HG03521 (cell line): ENCODE data around the gene EIF2AK3.
"Not testable (repeated sequence)": the region's sequence is repeated elsewhere in the genome, so short reads cannot be mapped to it uniquely, and the experiment has no call there.

Experiments used
- ATAC-seq: cut with Tn5 transposase; IDR thresholded peaks from one replicate; pipeline ENCODE4 v1.9.1; 2021; ENCODE audit warnings: mild to moderate bottlenecking, moderate library complexity; ENCODE audit not compliant: unreplicated experiment

The EIF2AK3 gene

GRCh38 chr2:88599527-88599926 lies 27.7 kb downstream of the EIF2AK3 start:
- ATAC-seq, result no peak

GRCh38 chr2:88597168-88597567 lies 30.1 kb downstream of the EIF2AK3 start:
- ATAC-seq, result no peak

DNA sequence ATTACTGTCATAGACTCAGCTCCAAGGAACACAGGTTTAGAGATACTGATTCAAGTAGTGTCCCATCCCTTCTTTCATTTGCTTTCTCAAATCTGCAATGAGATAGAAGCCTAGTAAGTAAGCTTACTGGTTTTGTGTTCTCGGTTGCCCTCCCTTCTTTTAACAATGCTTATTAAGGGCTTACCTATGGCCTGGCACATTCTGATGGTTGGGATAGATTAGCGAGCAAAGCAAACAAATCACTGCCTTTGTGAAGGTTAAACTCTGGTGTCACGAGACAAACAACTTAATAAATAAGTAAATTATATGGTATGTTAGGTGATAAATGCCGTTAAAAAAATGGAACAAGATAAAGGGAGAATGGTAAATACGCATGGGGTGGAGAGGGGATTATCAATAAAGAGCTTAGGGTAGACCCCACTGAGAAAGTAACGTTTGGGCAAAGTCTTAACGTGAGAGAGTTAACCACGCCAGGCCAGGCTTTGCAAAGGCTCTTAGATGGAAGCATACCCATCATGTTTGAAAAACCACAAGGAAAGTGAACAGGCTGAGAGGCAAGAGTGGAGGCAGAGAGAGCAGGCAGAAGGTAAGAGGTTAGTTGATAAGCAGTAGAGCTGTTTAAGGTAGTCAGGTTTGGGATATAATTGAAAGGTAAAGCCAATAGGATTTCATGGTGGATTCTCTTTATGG lies 31.0 kb downstream of the EIF2AK3 start:
- no peak for ATAC-seq

GRCh38 chr2:88591698-88592097 lies 35.6 kb downstream of the EIF2AK3 start:
- no peak for ATAC-seq

DNA sequence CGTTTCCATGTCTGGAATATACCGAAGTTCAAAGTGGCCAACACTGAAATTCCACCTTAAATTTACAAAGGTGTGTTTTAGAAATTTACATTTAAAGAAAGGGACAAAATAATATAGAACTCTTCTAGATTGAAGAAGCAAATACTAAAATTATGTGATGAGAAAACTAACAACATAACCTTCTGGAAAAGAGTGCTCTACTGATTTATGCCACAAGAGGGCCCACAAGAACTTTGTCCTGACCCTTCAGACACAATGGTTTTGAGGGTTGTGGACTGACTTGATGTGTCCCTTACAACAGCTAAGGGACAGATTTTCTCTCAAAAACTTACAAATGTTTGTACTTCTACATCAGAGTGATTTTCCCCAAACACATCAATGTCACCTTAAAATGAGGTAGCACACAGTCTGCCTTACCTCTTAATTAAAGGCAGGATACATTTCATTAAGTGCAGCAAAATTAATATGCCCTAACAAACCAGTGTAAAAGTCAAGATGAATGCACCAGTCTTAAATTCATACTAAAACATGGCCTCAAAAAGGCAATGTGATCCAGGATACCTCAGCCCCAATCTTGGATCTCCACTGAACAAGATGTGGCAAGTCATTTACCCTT lies 36.2 kb downstream of the EIF2AK3 start:
- ATAC-seq, result peak; percentile 77

GRCh38 chr2:88585969-88586368 lies 41.3 kb downstream of the EIF2AK3 start:
- no peak for ATAC-seq

DNA sequence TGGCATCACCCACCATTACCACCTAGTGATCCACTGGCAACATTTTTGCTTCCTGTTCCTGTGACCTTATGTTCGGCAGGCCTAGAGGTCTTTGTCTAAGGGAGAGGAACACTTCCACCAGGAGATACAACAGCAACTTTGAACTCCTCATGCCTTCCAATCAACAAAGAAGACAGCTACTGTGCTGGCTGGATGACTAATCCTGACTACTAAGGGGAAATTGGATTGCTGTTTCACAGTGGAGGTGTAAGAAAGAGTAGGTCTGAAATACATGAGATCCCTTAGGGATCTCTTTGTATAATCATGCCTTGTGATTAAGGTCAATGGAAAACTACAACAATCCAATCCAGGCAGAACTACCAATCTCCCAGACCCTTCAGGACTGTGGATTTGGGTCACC lies 45.2 kb downstream of the EIF2AK3 start:
- no peak for ATAC-seq

DNA sequence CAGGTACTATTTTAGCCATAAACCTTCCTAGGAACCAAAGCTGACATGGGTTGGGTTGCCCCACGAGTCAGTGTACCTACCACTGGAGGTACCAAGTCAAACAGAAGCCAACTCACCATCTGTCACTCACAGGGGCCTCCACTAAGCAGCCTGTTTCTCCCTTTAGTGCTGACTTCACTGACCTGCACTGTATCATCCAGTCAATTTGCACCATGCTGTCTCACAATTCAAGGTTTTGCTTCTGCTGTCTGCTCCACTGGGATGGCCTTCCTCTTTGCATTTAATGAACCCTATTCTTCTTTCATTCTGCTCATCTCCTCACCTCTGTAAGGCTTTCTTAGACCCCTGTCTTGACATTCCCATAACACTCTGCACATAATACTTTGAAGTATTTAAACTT lies 47.2 kb downstream of the EIF2AK3 start:
- no peak for ATAC-seq

DNA sequence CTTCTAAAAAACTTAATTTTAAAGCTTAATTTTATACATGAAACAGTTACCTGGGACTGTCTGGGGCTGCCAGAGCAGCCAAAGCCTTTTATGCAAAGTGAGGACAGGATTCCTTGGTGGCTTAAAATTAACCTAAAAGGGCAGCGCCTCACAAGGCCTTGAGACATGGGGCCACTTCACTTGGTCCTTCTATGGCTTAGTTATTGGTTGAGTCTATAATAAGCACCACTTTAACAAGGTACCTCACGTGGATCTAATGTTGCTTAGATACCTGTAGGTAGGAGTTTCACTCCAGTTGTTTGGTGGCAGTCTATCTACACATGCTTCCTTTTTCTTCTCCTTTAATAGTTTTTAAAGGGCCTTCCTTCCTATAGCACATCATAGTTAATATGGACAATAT lies 51.6 kb downstream of the EIF2AK3 start:
- no peak for ATAC-seq

DNA sequence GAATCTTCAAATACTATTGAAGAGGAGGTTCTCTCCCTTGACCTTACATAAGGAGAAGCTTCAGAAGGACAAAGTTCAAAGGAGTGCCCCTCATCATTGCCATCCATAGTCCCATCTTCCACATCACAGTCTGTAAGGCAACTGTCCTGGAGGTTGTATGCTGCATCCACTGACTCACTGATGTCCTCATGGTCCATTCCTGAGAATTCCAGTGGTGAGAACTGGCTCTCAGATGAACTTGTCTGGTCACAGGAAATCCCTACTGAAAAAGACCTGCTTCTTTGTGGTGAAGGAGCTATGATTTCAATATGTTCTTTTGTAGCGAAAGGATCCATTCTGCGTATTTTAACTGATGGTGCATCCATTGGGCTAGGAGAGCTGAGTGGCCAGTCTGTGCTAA lies 52.2 kb downstream of the EIF2AK3 start:
- ATAC-seq, result no peak

GRCh38 chr2:88574445-88574844 lies 52.8 kb downstream of the EIF2AK3 start:
- ATAC-seq, result peak; percentile 74

GRCh38 chr2:88568179-88568578 lies 59.1 kb downstream of the EIF2AK3 start:
- ATAC-seq, result no peak

DNA sequence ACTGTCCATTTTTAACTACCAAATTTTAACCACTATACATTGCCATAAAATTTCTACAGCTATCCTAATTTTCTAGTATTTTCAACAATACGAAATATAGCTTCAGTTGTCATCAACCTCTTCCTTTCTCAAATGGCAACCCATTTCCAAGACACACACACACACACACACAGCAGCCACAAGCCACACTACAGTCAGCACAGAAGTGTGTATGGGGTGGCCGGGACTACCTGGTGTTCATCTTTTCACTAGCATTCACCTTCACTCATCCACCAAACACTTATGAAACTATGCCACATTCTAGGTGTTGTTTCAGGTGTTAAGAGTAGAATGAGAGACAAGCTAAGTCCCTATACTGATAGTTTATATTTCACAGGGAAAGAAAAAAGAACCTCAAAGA lies 62.9 kb downstream of the EIF2AK3 start:
- ATAC-seq, result no peak

DNA sequence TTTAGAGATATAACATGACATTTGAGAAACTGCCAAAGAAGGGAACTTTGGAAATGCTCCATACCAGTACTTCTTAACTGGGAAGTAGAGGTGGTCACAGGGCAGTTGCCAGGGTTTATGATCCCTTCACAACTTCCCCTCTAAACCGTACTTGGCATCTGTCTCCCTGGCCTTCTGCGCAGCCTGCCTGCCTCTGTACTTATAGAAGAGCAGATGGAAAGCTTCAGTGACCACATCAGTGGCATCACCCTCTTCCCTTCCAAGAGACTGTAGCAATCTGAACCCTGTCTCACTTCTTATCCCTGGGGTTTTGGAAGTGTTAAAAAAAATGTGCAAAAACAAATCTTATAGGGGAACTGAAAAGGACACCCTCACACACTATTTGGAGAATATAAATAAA lies 64.1 kb downstream of the EIF2AK3 start:
- no peak for ATAC-seq

DNA sequence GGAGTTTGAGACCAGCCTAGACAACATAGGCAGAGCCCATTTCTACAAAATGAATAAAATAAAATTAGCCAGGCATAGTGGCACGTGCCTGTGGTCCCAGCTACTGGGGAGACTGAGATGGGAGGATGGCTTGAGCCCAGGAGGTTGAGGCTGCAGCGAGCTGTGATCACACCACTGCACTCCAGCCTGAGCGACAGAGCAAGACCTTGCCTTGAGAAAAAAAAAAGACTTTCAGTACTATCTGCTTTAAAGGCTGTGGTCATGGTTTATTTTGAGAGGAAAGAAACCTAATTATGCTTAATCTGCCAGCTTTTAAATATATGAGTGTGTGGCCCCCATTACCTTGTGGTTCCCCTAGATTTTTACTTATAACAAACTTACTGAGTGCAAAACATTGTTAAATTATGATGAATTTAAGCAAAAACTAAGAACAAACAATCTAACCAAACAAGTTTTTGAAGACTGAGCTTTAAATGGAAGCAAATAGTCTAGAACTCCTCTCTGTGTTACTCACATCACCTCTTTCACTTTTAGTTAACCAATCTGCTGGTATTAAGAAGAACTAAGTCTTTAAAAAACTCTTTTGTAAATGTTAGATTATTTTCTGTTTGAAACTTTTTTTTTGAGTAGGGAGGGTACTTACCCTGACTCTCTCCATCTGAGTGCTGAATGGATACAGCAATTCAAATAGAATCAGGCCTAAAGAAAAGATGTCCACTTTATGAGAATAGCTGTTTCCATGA lies 65.4 kb downstream of the EIF2AK3 start:
- ATAC-seq, result peak; percentile 49

GRCh38 chr2:88560619-88561307 lies 66.5 kb downstream of the EIF2AK3 start:
- no peak for ATAC-seq

DNA sequence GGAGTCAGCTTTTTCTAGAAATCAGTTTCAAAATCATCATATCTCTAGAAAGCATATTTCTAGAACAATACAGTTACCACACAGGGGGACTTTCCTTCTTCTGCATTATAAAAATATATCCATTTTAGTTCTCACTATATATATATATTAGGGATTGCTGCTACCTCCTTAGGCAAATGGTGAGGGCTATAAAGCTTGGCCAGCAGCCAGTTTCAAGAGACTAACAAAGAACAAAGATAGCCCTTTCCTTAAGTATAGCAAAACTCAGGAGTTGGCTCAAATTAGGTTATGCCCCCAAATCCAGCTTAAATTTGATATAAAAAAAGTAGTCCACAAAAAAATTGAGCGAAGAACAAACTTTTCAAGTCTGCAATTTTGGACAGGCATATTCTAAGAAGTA lies 70.0 kb downstream of the EIF2AK3 start:
- ATAC-seq, result no peak

DNA sequence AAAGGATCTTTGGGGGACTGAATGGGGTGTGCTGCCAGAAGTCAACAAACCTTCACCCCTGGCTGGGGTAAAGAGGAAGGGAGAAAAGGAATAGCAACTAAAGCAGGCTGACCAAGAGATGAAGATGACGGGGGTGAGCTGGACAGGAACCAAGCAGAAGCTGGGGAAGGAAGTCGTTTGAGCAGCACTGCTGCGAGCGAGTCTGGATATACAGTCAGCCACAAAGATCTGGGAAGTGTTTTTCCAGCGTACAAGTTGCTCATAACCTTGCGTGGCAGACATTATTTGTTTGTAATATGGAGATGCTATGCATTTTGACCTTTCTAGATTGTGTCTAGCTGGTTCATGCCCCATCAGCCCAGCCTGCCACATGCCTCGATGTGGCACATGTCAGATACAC lies 71.2 kb downstream of the EIF2AK3 start:
- ATAC-seq, result no peak

DNA sequence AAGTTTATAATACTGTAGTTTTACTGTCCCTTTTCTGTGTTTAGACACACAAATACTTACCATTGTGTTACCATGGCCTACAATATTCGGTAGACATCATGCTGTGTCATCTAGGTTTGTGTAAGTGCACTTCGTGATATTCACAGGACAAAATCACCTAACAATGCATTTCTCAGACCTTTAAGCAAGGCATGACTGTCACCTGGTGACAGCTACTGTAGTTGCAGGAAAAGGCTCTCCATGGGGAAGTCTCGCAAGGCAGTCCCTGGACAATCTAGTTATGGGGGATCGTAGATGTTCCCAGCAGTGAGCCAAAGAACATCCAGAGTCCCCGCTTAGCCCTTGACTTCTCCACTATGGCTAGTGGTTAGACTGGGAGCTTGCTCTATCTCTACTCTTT lies 73.1 kb downstream of the EIF2AK3 start:
- no peak for ATAC-seq

GRCh38 chr2:88549616-88550292 lies 77.5 kb downstream of the EIF2AK3 start:
- no peak for ATAC-seq

DNA sequence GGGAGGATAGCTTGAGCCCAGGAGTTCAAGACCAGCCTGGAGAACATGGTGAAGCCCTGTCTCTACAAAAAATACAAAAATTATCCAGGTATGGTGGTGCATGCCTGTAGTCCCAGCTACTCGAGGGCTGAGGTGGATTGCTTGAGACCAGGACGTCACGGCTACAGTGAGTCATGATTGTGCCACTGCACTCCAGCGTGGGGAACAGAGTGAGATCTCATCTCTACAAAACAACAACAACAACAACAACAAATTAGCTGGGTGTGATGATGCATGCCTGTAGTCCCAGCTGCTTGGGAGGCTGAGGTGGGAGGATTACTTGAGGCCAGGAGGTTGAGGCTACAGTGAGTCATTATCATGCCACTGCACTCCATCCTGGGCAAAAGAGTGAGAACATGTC lies 81.0 kb downstream of the EIF2AK3 start:
- not testable (repeated sequence) for ATAC-seq
